Endodermal cell (in vitro differentiated cells): ENCODE measurements around the gene SAMD8. TPM values are rescaled to one million over a fixed set of nuclear protein-coding genes. Genes with fewer than 3 reads are reported as not detected.

Experiments used
- DNase-seq: peaks from one replicate; pipeline ENCODE4 v3.0.0-alpha.2; 2017
- H3K27ac ChIP-seq: 2 replicates; pipeline ENCODE4 v1.5.1; 2013; ENCODE audit warnings: mild to moderate bottlenecking, low read depth, low read length, moderate library complexity
- H3K27me3 ChIP-seq: 2 replicates; pipeline ENCODE4 v1.6.1; 2013; ENCODE audit warnings: mild to moderate bottlenecking, low read length, moderate library complexity; ENCODE audit not compliant: insufficient read depth, control insufficient read depth, poor library complexity, severe bottlenecking
- H3K36me3 ChIP-seq: 2 replicates; pipeline ENCODE4 v1.7.0; 2013; ENCODE audit warnings: mild to moderate bottlenecking, low read length, moderate library complexity; ENCODE audit not compliant: control insufficient read depth, insufficient read depth
- H3K4me1 ChIP-seq: one replicate; pipeline ENCODE4 v1.7.0; 2013; ENCODE audit warnings: low read length; ENCODE audit not compliant: control insufficient read depth, insufficient read depth
- H3K4me3 ChIP-seq: 2 replicates; pipeline ENCODE4 v1.5.1; 2013; ENCODE audit warnings: mild to moderate bottlenecking, low read length, moderate library complexity
- H3K9ac ChIP-seq: 2 replicates; pipeline ENCODE4 v1.6.1; 2013; ENCODE audit warnings: mild to moderate bottlenecking, low read length, moderate library complexity; ENCODE audit not compliant: poor library complexity, severe bottlenecking; ENCODE audit errors: extremely low read depth
- H3K9me3 ChIP-seq: 2 replicates; pipeline ENCODE4 v1.6.1; 2013; ENCODE audit warnings: mild to moderate bottlenecking, low read length, moderate library complexity; ENCODE audit not compliant: control insufficient read depth
- H3K27ac Mint-ChIP-seq: 2 replicates; pipeline ENCODE4 v1.8.0; 2020; ENCODE audit warnings: mixed read lengths
- H3K27me3 Mint-ChIP-seq: 2 replicates; pipeline ENCODE4 v1.8.0; 2021; ENCODE audit warnings: mild to moderate bottlenecking, mixed read lengths; ENCODE audit not compliant: insufficient read depth
- H3K36me3 Mint-ChIP-seq: 2 replicates; pipeline ENCODE4 v1.8.0; 2020; ENCODE audit warnings: low read depth, mixed read lengths
- H3K4me1 Mint-ChIP-seq: 2 replicates; pipeline ENCODE4 v1.8.0; 2020; ENCODE audit warnings: mixed read lengths
- H3K4me3 Mint-ChIP-seq: 2 replicates; pipeline ENCODE4 v1.8.0; 2020; ENCODE audit warnings: mild to moderate bottlenecking, moderate library complexity, mixed read lengths
- H3K9me3 Mint-ChIP-seq: 2 replicates; pipeline ENCODE4 v1.8.0; 2020; ENCODE audit warnings: mild to moderate bottlenecking, mixed read lengths
- WGBS, 2 experiments: methylation state at CpG; one replicate each; pipeline versions ENCODE4 v1.1.5 to v1.1.7; 2013; ENCODE audit warnings: missing lambda C conversion rate in 2 of 2, mixed read lengths in 1 of 2; ENCODE audit not compliant: insufficient coverage in 1 of 2, insufficient read length in 1 of 2; 5-methylcytosine and 5-hydroxymethylcytosine counted together
- total RNA-seq, 2 donors: library from RNA; stranded (reverse); fragmentation: NEBNext Ultra II Directional in 1 of 2; extraction: Animal tissue kit (Norgen Biotek cat#: 25700) in 1 of 2; gene quantifications; 2 replicates in 1 of 2; 3 replicates in 1 of 2; pipeline ENCODE4 v1.2.1, GENCODE V29; 2021
- TF ChIP-seq, protein P1 (sequence below): fragments of 200-600 bp; sonication (generic); conservative IDR thresholded peaks from 2 replicates; pipeline ENCODE4 v1.5.0; 2021; ENCODE audit warnings: antibody characterized with exemption, mild to moderate bottlenecking

The SAMD8 gene
- total RNA-seq, 2 donors from 2014 or later = 25.9 to 31.7 TPM

GRCh38 chr10:75107756-75108683 is 3.4 kb upstream of the SAMD8 start:
- Histone ChIP-seq H3K9ac (no peak overlapping the region), H3K36me3 (no peaks in the 10 kb centered on the region), H3K4me3 (no peak overlapping the region), H3K27me3 (no peaks in the 10 kb centered on the region), H3K27ac (no peak overlapping the region), H3K9me3 (no peaks in the 10 kb centered on the region), H3K4me1 (peaks cover 3% of the 10 kb centered on the region)
- no peak for DNase-seq
- peaks cover 29% of the 10 kb centered on the region for H3K4me1 Mint-ChIP-seq
- TF ChIP-seq, protein P1, sequence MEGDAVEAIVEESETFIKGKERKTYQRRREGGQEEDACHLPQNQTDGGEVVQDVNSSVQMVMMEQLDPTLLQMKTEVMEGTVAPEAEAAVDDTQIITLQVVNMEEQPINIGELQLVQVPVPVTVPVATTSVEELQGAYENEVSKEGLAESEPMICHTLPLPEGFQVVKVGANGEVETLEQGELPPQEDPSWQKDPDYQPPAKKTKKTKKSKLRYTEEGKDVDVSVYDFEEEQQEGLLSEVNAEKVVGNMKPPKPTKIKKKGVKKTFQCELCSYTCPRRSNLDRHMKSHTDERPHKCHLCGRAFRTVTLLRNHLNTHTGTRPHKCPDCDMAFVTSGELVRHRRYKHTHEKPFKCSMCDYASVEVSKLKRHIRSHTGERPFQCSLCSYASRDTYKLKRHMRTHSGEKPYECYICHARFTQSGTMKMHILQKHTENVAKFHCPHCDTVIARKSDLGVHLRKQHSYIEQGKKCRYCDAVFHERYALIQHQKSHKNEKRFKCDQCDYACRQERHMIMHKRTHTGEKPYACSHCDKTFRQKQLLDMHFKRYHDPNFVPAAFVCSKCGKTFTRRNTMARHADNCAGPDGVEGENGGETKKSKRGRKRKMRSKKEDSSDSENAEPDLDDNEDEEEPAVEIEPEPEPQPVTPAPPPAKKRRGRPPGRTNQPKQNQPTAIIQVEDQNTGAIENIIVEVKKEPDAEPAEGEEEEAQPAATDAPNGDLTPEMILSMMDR = no peak
- 92 to 94% methylated on average over 18 to 25 of the region's 25 CpGs for WGBS, 2 experiments
- no peaks in the 10 kb centered on the region for H3K36me3 Mint-ChIP-seq
- H3K27ac Mint-ChIP-seq = peak overlapping the region; percentile 41
- H3K9me3 Mint-ChIP-seq = no peaks in the 10 kb centered on the region
- no peak overlapping the region for H3K4me3 Mint-ChIP-seq
- H3K27me3 Mint-ChIP-seq = no peaks in the 10 kb centered on the region

GRCh38 chr10:75108684-75109458 is 2.6 kb upstream of the SAMD8 start:
- Histone ChIP-seq H3K36me3 (no peaks in the 10 kb centered on the region), H3K4me3 (no peak overlapping the region), H3K9ac (no peak overlapping the region), H3K27ac (no peak overlapping the region), H3K27me3 (no peaks in the 10 kb centered on the region), H3K4me1 (peaks cover 3% of the 10 kb centered on the region), H3K9me3 (no peaks in the 10 kb centered on the region)
- TF ChIP-seq, protein P1 = peak; percentile 83
- DNase-seq = peak; percentile 93
- no peaks in the 10 kb centered on the region for H3K9me3 Mint-ChIP-seq
- 73 to 89% methylated on average over 8 to 10 of the region's 10 CpGs for WGBS, 2 experiments
- H3K4me1 Mint-ChIP-seq = peaks cover 29% of the 10 kb centered on the region
- H3K36me3 Mint-ChIP-seq = no peaks in the 10 kb centered on the region
- no peaks in the 10 kb centered on the region for H3K27me3 Mint-ChIP-seq
- peak overlapping the region; percentile 41 for H3K27ac Mint-ChIP-seq
- no peak overlapping the region for H3K4me3 Mint-ChIP-seq

- no peak for DNase-seq
- no peak overlapping the region for H3K27ac ChIP-seq
- H3K27ac Mint-ChIP-seq = peak overlapping the region; percentile 41
Observed at GRCh38 chr10:75109459-75109778, 2.0 kb upstream of the SAMD8 start.

More at GRCh38 chr10:75109459-75109778, 2.0 kb upstream of the SAMD8 start:
- Mint-ChIP-seq H3K27me3 (no peaks in the 10 kb centered on the region), H3K36me3 (no peaks in the 10 kb centered on the region), H3K9me3 (no peaks in the 10 kb centered on the region), H3K4me1 (peaks cover 31% of the 10 kb centered on the region), H3K4me3 (no peak overlapping the region)
- 80 to 90% methylated on average over 1 of the region's 1 CpG for WGBS, 2 experiments
- no peaks in the 10 kb centered on the region for H3K27me3 ChIP-seq
- TF ChIP-seq, protein P1 = no peak
- no peak overlapping the region for H3K9ac ChIP-seq
- H3K4me1 ChIP-seq = peaks cover 3% of the 10 kb centered on the region
- no peaks in the 10 kb centered on the region for H3K36me3 ChIP-seq
- H3K9me3 ChIP-seq = no peaks in the 10 kb centered on the region
- no peak overlapping the region for H3K4me3 ChIP-seq
